ENCODE measurements around the gene NLK. TPM values are rescaled to one million over a fixed set of nuclear protein-coding genes. Genes with fewer than 3 reads are reported as not detected.
"Not testable (repeated sequence)": the region's sequence is repeated elsewhere in the genome, so short reads cannot be mapped to it uniquely, and the experiment has no call there.

Gene NLK
- total and polyA plus RNA-seq, 4 experiments from 2014 or later: 1.2 to 14.0 (median 7.8) TPM

DNA sequence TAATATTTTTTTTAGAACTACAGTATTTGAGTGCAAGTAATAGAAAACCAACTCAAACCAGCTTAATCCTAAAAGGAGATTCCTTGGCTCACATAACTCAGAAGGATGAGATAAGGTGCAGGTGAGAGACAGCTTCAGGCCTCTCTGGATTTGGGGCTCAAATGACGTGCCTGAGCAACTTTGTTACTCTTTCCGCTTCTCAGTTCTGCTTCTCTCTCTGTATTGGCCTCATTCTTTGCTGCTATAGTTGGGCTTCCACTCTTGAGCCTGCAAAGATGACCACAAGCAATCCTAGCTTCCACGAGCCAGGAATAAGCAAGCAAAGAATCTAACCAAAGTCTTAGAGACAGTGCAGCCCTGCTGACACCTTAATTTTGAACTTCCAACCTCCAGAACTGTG, 45.0 kb upstream of the NLK start:
- Histone ChIP-seq H3K9me3 (ENCODE audit: control insufficient read depth in 1 of 2, low read length in 2 of 2) (no peaks in the 10 kb centered on the region), H3K27ac (ENCODE audit: low read depth, low read length) (no peak overlapping the region), H3K27me3 (ENCODE audit: insufficient read depth, low read length) (no peaks in the 10 kb centered on the region), H3K36me3 (ENCODE audit: insufficient read depth, low read length) (no peaks in the 10 kb centered on the region), H3K4me1 (ENCODE audit: insufficient read depth, low read length) (no peaks in the 10 kb centered on the region), H3K4me3 (ENCODE audit: low read length in 2 of 2) (no peak overlapping the region)
- no peak for DNase-seq
- Mint-ChIP-seq H3K36me3 (no peaks in the 10 kb centered on the region), H3K4me1 (no peaks in the 10 kb centered on the region), H3K27me3 (peaks cover 10 to 19% of the 10 kb centered on the region in 2 donors), H3K9me3 (no peaks in the 10 kb centered on the region), H3K4me3 (no peak overlapping the region), H3K27ac (no peak overlapping the region)
- intact Hi-C loops (cut with micrococcal nuclease): no loop called here
- CTCF ChIA-PET (ENCODE audit: partially characterized antibody): no interaction called here
- POLR2A ChIA-PET (ENCODE audit: partially characterized antibody): no interaction called here

DNA sequence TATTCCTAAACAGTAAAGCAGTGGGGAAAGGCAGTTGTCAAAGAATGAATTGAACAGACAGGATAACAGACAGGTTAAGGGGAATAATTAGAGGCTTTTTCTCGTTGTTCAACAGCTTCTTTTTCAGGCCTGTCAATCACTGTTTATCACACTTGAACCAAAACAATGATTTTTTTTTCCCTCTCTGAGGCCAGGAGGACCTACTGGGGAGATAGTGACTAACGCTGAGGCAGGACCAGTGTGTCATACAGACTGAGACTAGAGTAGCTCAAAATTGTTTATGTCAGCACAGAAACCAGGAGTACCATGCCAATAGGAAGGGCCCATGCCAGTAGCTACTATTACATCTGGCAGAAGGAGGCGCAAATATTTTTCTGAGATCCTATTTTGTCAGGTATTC, 41.3 kb upstream of the NLK start:
- Histone ChIP-seq H3K36me3 (ENCODE audit: insufficient read depth, low read length) (no peaks in the 10 kb centered on the region), H3K27ac (ENCODE audit: low read depth, low read length) (no peak overlapping the region), H3K4me3 (ENCODE audit: low read length in 2 of 2) (no peak overlapping the region), H3K27me3 (ENCODE audit: insufficient read depth, low read length) (no peaks in the 10 kb centered on the region), H3K4me1 (ENCODE audit: insufficient read depth, low read length) (peaks cover 4% of the 10 kb centered on the region), H3K9me3 (ENCODE audit: control insufficient read depth in 1 of 2, low read length in 2 of 2) (no peaks in the 10 kb centered on the region)
- Mint-ChIP-seq H3K27ac (no peak overlapping the region), H3K27me3 (peaks cover 9 to 10% of the 10 kb centered on the region in 2 donors), H3K4me3 (no peak overlapping the region), H3K9me3 (no peaks in the 10 kb centered on the region), H3K36me3 (no peaks in the 10 kb centered on the region), H3K4me1 (no peaks in the 10 kb centered on the region)
- no peak for DNase-seq
- POLR2A ChIA-PET (ENCODE audit: partially characterized antibody): no interaction called here
- intact Hi-C loops (cut with micrococcal nuclease): no loop called here
- CTCF ChIA-PET (ENCODE audit: partially characterized antibody): no interaction called here

DNA sequence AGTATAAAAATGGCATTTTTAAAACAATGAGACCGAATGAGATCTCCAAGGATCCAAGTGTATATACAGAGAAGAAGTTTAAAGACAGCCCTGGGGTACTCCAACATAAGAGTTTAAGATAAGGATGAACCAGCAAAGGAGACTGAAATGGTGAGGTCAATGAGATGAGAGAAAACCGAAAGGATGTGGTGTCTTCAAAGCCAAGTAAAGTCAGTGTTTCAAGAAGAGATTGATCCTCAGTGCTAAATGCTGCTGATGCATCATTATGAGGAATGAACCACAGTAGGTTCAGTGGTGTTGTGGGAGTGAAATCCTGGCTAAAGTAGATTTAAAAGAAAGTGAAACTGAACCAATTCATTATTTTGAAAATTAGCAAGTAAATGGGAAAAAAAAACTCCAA, 38.1 kb upstream of the NLK start:
- intact Hi-C loops (cut with micrococcal nuclease): no loop called here
- no peak overlapping the region for H3K4me3 Mint-ChIP-seq
- CTCF ChIA-PET (ENCODE audit: partially characterized antibody): no interaction called here
- H3K27ac ChIP-seq (ENCODE audit: low read depth, low read length): no peak overlapping the region
- peaks cover 3 to 4% of the 10 kb centered on the region in 2 donors for H3K27me3 Mint-ChIP-seq
- H3K36me3 Mint-ChIP-seq: no peaks in the 10 kb centered on the region
- no peak overlapping the region for H3K27ac Mint-ChIP-seq
- no peaks in the 10 kb centered on the region for H3K9me3 Mint-ChIP-seq
- no peak overlapping the region for H3K4me3 ChIP-seq (ENCODE audit: low read length in 2 of 2)
- no peaks in the 10 kb centered on the region for H3K27me3 ChIP-seq (ENCODE audit: insufficient read depth, low read length)
- H3K4me1 Mint-ChIP-seq: no peaks in the 10 kb centered on the region
- peak in 4 of 5 donors; percentile 16 to 33 (median 18) for DNase-seq
- H3K4me1 ChIP-seq (ENCODE audit: insufficient read depth, low read length): peaks cover 4% of the 10 kb centered on the region
- POLR2A ChIA-PET (ENCODE audit: partially characterized antibody): no interaction called here
- no peaks in the 10 kb centered on the region for H3K9me3 ChIP-seq (ENCODE audit: control insufficient read depth in 1 of 2, low read length in 2 of 2)
- H3K36me3 ChIP-seq (ENCODE audit: insufficient read depth, low read length): no peaks in the 10 kb centered on the region

DNA sequence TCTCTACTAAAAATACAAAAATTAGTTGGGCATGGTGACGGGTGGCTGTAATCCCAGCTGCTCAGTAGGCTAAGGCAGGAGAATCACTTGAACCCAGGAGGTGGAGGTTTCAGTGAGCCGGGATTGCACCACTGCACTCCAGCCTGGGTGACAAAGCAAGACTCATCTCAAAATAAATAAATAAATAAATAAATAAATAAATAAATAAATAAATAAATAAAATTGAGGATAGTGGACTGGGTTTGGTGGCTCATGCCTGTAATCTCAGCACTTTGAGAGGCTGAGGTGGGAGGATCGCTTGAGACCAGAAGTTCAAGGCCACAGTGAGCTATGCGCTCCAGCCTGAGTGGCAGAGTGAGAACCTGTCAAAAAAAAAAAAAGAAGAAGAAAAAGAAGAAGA, 34.6 kb upstream of the NLK start:
- CTCF ChIA-PET (ENCODE audit: partially characterized antibody); H3K9me3 ChIP-seq (ENCODE audit: control insufficient read depth in 1 of 2, low read length in 2 of 2); H3K4me1 ChIP-seq (ENCODE audit: insufficient read depth, low read length); H3K4me3 ChIP-seq (ENCODE audit: low read length in 2 of 2); H3K9me3 Mint-ChIP-seq; H3K4me3 Mint-ChIP-seq; H3K36me3 Mint-ChIP-seq; H3K27ac ChIP-seq (ENCODE audit: low read depth, low read length); H3K27ac Mint-ChIP-seq; intact Hi-C loops (cut with micrococcal nuclease); POLR2A ChIA-PET (ENCODE audit: partially characterized antibody); H3K4me1 Mint-ChIP-seq; H3K27me3 ChIP-seq (ENCODE audit: insufficient read depth, low read length); DNase-seq; H3K36me3 ChIP-seq (ENCODE audit: insufficient read depth, low read length): not testable (repeated sequence)
- peaks cover 0 to 10% of the 10 kb centered on the region in 2 donors for H3K27me3 Mint-ChIP-seq

DNA sequence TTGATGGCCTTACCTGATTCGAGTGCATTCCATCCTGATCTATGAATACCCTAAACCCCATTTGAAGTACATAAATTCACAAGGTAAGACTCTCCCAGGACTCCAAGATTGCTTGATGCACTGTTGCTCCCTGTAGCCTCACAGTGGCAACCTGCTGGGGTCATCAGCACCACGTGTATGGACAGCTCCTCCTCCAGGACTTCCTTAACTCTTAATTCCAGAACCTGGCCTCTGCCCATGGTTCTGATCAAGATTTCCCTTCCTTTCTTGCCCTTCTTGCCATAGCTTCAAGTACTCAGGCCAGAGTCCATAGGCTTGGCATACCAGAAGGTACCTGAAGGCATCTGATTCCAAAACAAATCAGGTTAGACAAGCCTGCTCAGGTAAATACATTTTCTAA, 34.0 kb upstream of the NLK start:
- H3K4me3 ChIP-seq (ENCODE audit: low read length in 2 of 2): no peak overlapping the region
- no peak for DNase-seq
- Mint-ChIP-seq H3K9me3 (no peaks in the 10 kb centered on the region), H3K27ac (no peak overlapping the region), H3K4me3 (no peak overlapping the region), H3K4me1 (no peaks in the 10 kb centered on the region), H3K36me3 (no peaks in the 10 kb centered on the region), H3K27me3 (peaks cover 0 to 10% of the 10 kb centered on the region in 2 donors)
- no peaks in the 10 kb centered on the region for H3K9me3 ChIP-seq (ENCODE audit: control insufficient read depth in 1 of 2, low read length in 2 of 2)
- CTCF ChIA-PET (ENCODE audit: partially characterized antibody): no interaction called here
- peaks cover 4% of the 10 kb centered on the region for H3K4me1 ChIP-seq (ENCODE audit: insufficient read depth, low read length)
- no peaks in the 10 kb centered on the region for H3K36me3 ChIP-seq (ENCODE audit: insufficient read depth, low read length)
- H3K27me3 ChIP-seq (ENCODE audit: insufficient read depth, low read length): no peaks in the 10 kb centered on the region
- no peak overlapping the region for H3K27ac ChIP-seq (ENCODE audit: low read depth, low read length)
- POLR2A ChIA-PET (ENCODE audit: partially characterized antibody): no interaction called here
- intact Hi-C loops (cut with micrococcal nuclease): no loop called here

DNA sequence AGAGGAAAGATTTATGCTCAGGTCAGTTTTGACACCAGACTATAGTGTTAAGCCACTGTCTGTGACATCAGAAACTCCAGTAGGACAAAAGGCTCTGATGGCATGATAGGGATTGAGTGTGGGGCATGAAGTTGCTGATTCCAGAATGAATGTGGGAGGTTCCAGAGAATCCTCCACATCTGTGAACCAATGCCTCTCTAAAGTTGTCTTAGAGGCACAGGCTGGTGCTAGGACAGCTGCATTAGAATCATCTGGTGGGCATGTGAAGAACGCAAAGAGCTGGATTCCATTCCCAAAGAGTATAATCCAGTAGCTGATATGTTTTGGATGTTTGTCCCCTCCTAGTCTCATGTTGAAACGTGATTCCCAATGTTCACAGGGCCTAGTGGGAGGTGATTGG, 32.1 kb upstream of the NLK start:
- CTCF ChIA-PET (ENCODE audit: partially characterized antibody): interaction anchor here (1.0 kb wide), 1 partner anchor 8 kb away, joined by 3 read pairs; no protein-coding TSS in a partner anchor
- Histone ChIP-seq H3K4me1 (ENCODE audit: insufficient read depth, low read length) (no peaks in the 10 kb centered on the region), H3K9me3 (ENCODE audit: control insufficient read depth in 1 of 2, low read length in 2 of 2) (no peaks in the 10 kb centered on the region), H3K36me3 (ENCODE audit: insufficient read depth, low read length) (no peaks in the 10 kb centered on the region), H3K27me3 (ENCODE audit: insufficient read depth, low read length) (no peaks in the 10 kb centered on the region), H3K27ac (ENCODE audit: low read depth, low read length) (no peak overlapping the region), H3K4me3 (ENCODE audit: low read length in 2 of 2) (no peak overlapping the region)
- Mint-ChIP-seq H3K27me3 (peaks cover 0 to 14% of the 10 kb centered on the region in 2 donors), H3K4me1 (no peaks in the 10 kb centered on the region), H3K9me3 (peaks cover 0 to 2% (median 0%) of the 10 kb centered on the region in 8 donors), H3K36me3 (no peaks in the 10 kb centered on the region), H3K27ac (no peak overlapping the region), H3K4me3 (no peak overlapping the region)
- no peak for DNase-seq
- POLR2A ChIA-PET (ENCODE audit: partially characterized antibody): no interaction called here
- intact Hi-C loops (cut with micrococcal nuclease): no loop called here

DNA sequence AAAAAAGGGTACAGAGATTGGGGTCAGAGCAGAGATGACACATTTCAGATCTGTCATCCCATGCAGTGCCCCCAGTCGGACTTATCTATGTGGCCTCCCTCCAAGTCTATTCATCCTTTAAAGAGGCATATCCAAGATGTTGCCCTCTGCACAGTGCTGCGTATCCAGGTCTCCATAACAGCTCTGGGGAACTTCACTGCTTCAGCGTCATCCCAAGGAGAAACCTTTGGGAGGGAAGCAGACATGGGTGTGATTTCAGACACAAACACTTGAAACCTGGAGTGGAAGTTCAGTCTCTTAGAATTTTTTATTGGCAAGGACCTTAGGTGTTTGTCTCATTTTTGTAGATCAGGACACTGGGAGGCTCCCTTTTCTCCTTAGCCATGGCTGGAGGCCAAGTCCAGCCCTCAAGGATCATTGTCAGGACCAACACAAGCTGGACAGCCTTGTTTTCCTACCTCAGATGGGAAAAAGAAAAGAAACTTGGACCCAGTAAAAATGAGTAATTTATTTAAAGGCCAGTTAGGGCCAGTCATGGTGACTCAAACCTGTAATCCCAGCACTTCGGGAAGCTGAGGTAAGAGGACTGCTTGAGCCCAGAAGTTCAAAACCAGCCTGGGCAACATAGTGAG, 23.9 kb upstream of the NLK start:
- Mint-ChIP-seq H3K4me1 (no peaks in the 10 kb centered on the region), H3K9me3 (peaks cover 0 to 3% (median 0%) of the 10 kb centered on the region in 8 donors), H3K4me3 (no peak overlapping the region), H3K27ac (no peak overlapping the region), H3K36me3 (no peaks in the 10 kb centered on the region), H3K27me3 (peaks cover 2 to 9% of the 10 kb centered on the region in 2 donors)
- DNase-seq: no peak
- Histone ChIP-seq H3K4me3 (ENCODE audit: low read length in 2 of 2) (no peak overlapping the region), H3K9me3 (ENCODE audit: control insufficient read depth in 1 of 2, low read length in 2 of 2) (no peaks in the 10 kb centered on the region), H3K27ac (ENCODE audit: low read depth, low read length) (no peak overlapping the region), H3K36me3 (ENCODE audit: insufficient read depth, low read length) (no peaks in the 10 kb centered on the region), H3K4me1 (ENCODE audit: insufficient read depth, low read length) (no peaks in the 10 kb centered on the region), H3K27me3 (ENCODE audit: insufficient read depth, low read length) (no peaks in the 10 kb centered on the region)
- intact Hi-C loops (cut with micrococcal nuclease): no loop called here
- POLR2A ChIA-PET (ENCODE audit: partially characterized antibody): no interaction called here
- CTCF ChIA-PET (ENCODE audit: partially characterized antibody): interaction anchor here (1.2 kb wide), 1 partner anchor 127 kb away, joined by 3 read pairs; no protein-coding TSS in a partner anchor

DNA sequence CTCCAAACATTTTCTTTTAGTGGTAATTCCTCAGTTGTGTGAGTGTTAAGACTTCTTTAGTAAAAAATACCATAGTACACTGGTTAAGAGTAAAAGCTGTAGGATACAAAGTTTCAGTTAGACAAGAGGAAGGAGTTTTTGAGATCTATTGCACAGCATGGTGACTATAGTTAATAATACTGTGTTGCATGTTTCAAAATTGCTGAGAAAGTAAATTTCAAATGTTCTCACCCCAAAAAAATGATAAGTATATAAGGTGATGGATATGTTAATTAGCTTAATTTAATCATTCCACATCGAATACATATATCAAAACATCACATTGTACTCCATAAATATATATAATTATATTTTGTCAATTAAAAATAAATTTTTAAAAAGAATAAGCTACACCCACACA, 22.0 kb upstream of the NLK start:
- Histone ChIP-seq H3K4me1 (ENCODE audit: insufficient read depth, low read length) (no peaks in the 10 kb centered on the region), H3K36me3 (ENCODE audit: insufficient read depth, low read length) (no peaks in the 10 kb centered on the region), H3K9me3 (ENCODE audit: control insufficient read depth in 1 of 2, low read length in 2 of 2) (no peaks in the 10 kb centered on the region), H3K27ac (ENCODE audit: low read depth, low read length) (no peak overlapping the region), H3K27me3 (ENCODE audit: insufficient read depth, low read length) (no peaks in the 10 kb centered on the region), H3K4me3 (ENCODE audit: low read length in 2 of 2) (no peak overlapping the region)
- POLR2A ChIA-PET (ENCODE audit: partially characterized antibody): no interaction called here
- intact Hi-C loops (cut with micrococcal nuclease): no loop called here
- Mint-ChIP-seq H3K27ac (no peak overlapping the region), H3K9me3 (peaks cover 0 to 3% (median 0%) of the 10 kb centered on the region in 8 donors), H3K27me3 (peaks cover 4 to 6% of the 10 kb centered on the region in 2 donors), H3K4me3 (no peak overlapping the region), H3K36me3 (no peaks in the 10 kb centered on the region), H3K4me1 (no peaks in the 10 kb centered on the region)
- CTCF ChIA-PET (ENCODE audit: partially characterized antibody): no interaction called here
- DNase-seq: no peak

All from CD4-positive, alpha-beta memory T cell (primary cell).